Common myeloid progenitor, CD34-positive (primary cell): Measurements from ENCODE around the gene LRRC4C.

Experiments
- CTCF ChIA-PET: fragments of 350-600 bp; sonication (Branson Sonifier 250); formaldehyde crosslinking; loops from one replicate; lab custom pipeline; 2021; ENCODE audit warnings: antibody characterized with exemption; lab: Charles Lee
- POLR2A ChIA-PET: fragments of 350-600 bp; sonication (Branson Sonifier 250); formaldehyde crosslinking; loops from one replicate; lab custom pipeline; 2021; ENCODE audit warnings: antibody characterized with exemption; lab: Charles Lee
- DNase-seq, 3 donors: peaks; one replicate each; pipeline versions ENCODE4 v3.0.0 to v3.0.0-alpha.2; 2013
- H3K27ac ChIP-seq, 2 experiments: 1 replicate in 1 of 2; 2 replicates in 1 of 2; pipeline ENCODE4 v1.7.0; 2013; ENCODE audit warnings: inconsistent platforms in 2 of 2, low read length in 2 of 2, mild to moderate bottlenecking in 2 of 2, low read depth in 1 of 2, moderate library complexity in 1 of 2; ENCODE audit not compliant: severe bottlenecking in 2 of 2, insufficient read depth in 1 of 2, poor library complexity in 1 of 2
- H3K27me3 ChIP-seq, 5 experiments: replicated peaks in 2 of 5; 1 replicate in 3 of 5; 2 replicates in 2 of 5; pipeline versions ENCODE4 v1.6.1 to v1.7.0; 2013; ENCODE audit warnings: low read length in 4 of 5, mild to moderate bottlenecking in 2 of 5, moderate library complexity in 2 of 5, inconsistent platforms in 1 of 5; ENCODE audit not compliant: insufficient read depth in 5 of 5, control insufficient read depth in 4 of 5
- H3K36me3 ChIP-seq, 4 experiments: 1 replicate in 2 of 4; 2 replicates in 2 of 4; pipeline versions ENCODE4 v1.6.1 to v1.7.0; 2013; ENCODE audit warnings: low read length in 3 of 4, control low read depth in 1 of 4, mild to moderate bottlenecking in 1 of 4; ENCODE audit not compliant: control insufficient read depth in 4 of 4, insufficient read depth in 4 of 4
- H3K4me1 ChIP-seq, 4 experiments: 1 replicate in 3 of 4; 2 replicates in 1 of 4; pipeline versions ENCODE4 v1.6.1 to v1.7.1; 2013; ENCODE audit warnings: low read length in 3 of 4, mild to moderate bottlenecking in 3 of 4, control low read depth in 1 of 4, inconsistent platforms in 1 of 4, moderate library complexity in 1 of 4; ENCODE audit not compliant: control insufficient read depth in 4 of 4, insufficient read depth in 4 of 4; ENCODE audit errors: control extremely low read depth in 1 of 4
- H3K4me3 ChIP-seq, 7 experiments: 1 replicate in 4 of 7; 2 replicates in 3 of 7; pipeline versions ENCODE4 v1.5.1 to v1.7.0; 2013; ENCODE audit warnings: mild to moderate bottlenecking in 7 of 7, low read length in 6 of 7, moderate library complexity in 6 of 7, inconsistent platforms in 2 of 7, low read depth in 2 of 7, control low read depth in 1 of 7; ENCODE audit not compliant: insufficient read depth in 4 of 7, control insufficient read depth in 1 of 7; ENCODE audit errors: extremely low read depth in 1 of 7
- H3K9me3 ChIP-seq, 5 experiments: 1 replicate in 4 of 5; 2 replicates in 1 of 5; pipeline versions ENCODE4 v1.6.1 to v1.7.1; 2013; ENCODE audit warnings: low read length in 4 of 5, mild to moderate bottlenecking in 2 of 5, inconsistent platforms in 1 of 5, low read depth in 1 of 5, moderate library complexity in 1 of 5; ENCODE audit not compliant: control insufficient read depth in 4 of 5, insufficient read depth in 2 of 5; ENCODE audit errors: control extremely low read depth in 1 of 5
- WGBS: methylation state at CpG from one replicate; pipeline ENCODE4 v1.1.5; 2013; ENCODE audit not compliant: insufficient coverage; 5-methylcytosine and 5-hydroxymethylcytosine counted together

The LRRC4C gene

GRCh38 chr11:40642284-40642683, 817.2 kb downstream of the LRRC4C start:
- CTCF ChIA-PET, result no interaction called here

DNA sequence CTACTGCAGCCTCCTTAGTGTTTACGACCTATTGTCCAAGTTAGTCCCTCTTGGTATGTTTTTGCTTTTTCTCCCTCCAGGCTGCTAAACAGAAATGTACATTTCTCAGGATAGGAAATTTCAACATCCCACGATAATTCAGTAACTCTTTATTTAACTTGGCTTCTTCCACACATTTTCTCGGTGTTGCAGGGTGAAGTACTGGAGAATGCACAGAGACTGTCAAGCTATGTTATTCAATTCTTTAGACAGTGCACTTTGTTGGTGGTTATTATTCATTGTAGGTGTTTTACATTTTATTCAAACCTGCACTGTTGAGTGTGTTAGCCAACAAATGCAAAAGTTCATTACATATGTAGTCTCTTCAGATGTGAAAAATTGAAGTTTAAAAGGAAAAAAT, 839.8 kb downstream of the LRRC4C start:
- POLR2A ChIA-PET, result no interaction called here
- H3K27me3 ChIP-seq, result no peaks in the 10 kb centered on the region
- DNase-seq, result no peak
- H3K36me3 ChIP-seq, result no peaks in the 10 kb centered on the region
- CTCF ChIA-PET, result no interaction called here
- H3K4me1 ChIP-seq, result no peaks in the 10 kb centered on the region
- H3K27ac ChIP-seq, result no peak overlapping the region
- H3K4me3 ChIP-seq, result no peak overlapping the region
- 88% methylated on average over 1 of the region's 3 CpGs for WGBS
- H3K9me3 ChIP-seq, result no peaks in the 10 kb centered on the region

More at GRCh38 chr11:40642284-40642683, 817.2 kb downstream of the LRRC4C start:
- Histone ChIP-seq H3K27ac (no peak overlapping the region), H3K36me3 (no peaks in the 10 kb centered on the region), H3K27me3 (no peaks in the 10 kb centered on the region), H3K4me1 (no peaks in the 10 kb centered on the region), H3K9me3 (no peaks in the 10 kb centered on the region), H3K4me3 (no peak overlapping the region)
- no CpG with 5 or more reads among the region's 1 CpG for WGBS
- POLR2A ChIA-PET, result no interaction called here
- DNase-seq, result no peak

GRCh38 chr11:40606800-40607199, 852.7 kb downstream of the LRRC4C start:
- CTCF ChIA-PET, result interaction anchor here (0.6 kb wide), 1 partner anchor 248 kb away, joined by 3 read pairs; no protein-coding TSS in a partner anchor
- POLR2A ChIA-PET, result no interaction called here

DNA sequence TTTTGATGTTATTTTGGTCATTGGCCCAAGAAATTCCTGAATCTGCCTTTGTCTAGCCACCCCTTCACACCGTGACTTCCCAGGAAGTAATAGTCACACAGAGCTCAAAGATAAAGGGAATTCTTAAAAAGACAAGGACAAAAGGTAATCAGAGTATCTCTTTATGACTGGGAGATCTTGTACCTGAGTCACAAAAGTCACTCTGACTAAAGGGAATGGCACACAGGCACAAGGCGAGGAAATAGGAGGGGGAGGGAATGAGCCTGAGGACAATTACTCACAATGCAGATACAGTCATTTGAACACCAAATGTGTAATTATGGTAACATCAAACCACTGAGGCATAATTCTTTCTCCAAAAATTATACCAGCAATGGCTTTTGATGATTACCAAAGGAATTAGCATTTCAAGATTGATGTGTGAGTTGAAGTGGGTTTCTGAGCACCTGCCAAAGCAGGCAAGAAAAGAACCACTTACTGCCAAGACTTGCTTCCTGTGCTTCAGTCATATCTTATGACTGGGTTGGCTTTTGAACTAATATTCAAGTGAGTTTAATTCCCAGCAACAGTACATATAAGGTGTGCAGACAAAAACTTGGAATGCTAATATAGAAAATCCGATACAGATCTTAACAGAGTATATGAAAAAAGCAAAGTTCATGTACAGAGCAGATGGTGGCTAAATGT, 856.4 kb downstream of the LRRC4C start:
- Histone ChIP-seq H3K9me3 (peaks cover 0 to 13% (median 5%) of the 10 kb centered on the region in 5 experiments), H3K36me3 (no peaks in the 10 kb centered on the region), H3K4me3 (no peak overlapping the region), H3K27me3 (no peaks in the 10 kb centered on the region), H3K27ac (no peak overlapping the region), H3K4me1 (no peaks in the 10 kb centered on the region)
- WGBS, result 100% methylated on average over 1 of the region's 3 CpGs
- no peak for DNase-seq
- POLR2A ChIA-PET, result no interaction called here
- CTCF ChIA-PET, result no interaction called here

More at GRCh38 chr11:40606800-40607199, 852.7 kb downstream of the LRRC4C start:
- Histone ChIP-seq H3K9me3 (peaks cover 0 to 13% (median 4%) of the 10 kb centered on the region in 5 experiments), H3K4me3 (no peak overlapping the region), H3K27ac (no peak overlapping the region), H3K4me1 (no peaks in the 10 kb centered on the region), H3K27me3 (no peaks in the 10 kb centered on the region), H3K36me3 (no peaks in the 10 kb centered on the region)
- DNase-seq, result no peak
- WGBS, result no CpG with 5 or more reads among the region's 3 CpGs

DNA sequence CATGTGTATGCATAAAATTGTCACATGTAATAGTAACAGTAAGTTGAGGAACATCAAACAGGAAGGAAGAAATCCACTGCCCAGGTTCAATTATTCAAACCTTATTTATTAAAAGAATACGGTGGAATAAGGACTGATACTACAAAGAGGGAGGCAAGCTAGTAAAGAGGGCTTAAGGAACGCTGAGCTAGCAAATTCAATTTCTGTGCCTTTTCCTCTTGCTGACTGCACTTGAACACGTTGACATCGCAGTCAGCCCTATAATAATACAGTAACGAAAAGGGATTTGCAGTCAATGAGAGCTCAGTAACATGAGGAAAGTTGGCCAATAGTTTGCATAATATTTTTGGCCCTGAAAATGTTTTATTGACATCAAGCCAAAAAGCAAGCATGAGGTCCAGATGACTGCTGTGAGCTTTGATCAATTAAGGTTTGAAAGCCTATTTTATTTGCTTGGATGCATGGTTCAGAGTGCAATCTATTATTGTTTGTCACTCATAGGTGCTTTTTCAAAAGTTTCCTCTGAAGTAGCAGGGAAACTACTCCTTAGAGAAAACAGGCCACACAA, 861.8 kb downstream of the LRRC4C start:
- H3K36me3 ChIP-seq, result no peaks in the 10 kb centered on the region
- ChIA-PET POLR2A (no interaction called here), CTCF (no interaction called here)
- H3K27me3 ChIP-seq, result no peaks in the 10 kb centered on the region
- H3K27ac ChIP-seq, result no peak overlapping the region
- no peak for DNase-seq
- H3K4me3 ChIP-seq, result no peak overlapping the region
- H3K9me3 ChIP-seq, result peaks cover 0 to 3% (median 0%) of the 10 kb centered on the region in 5 experiments
- WGBS, result 100% methylated on average over 4 of the region's 5 CpGs
- no peaks in the 10 kb centered on the region for H3K4me1 ChIP-seq

DNA sequence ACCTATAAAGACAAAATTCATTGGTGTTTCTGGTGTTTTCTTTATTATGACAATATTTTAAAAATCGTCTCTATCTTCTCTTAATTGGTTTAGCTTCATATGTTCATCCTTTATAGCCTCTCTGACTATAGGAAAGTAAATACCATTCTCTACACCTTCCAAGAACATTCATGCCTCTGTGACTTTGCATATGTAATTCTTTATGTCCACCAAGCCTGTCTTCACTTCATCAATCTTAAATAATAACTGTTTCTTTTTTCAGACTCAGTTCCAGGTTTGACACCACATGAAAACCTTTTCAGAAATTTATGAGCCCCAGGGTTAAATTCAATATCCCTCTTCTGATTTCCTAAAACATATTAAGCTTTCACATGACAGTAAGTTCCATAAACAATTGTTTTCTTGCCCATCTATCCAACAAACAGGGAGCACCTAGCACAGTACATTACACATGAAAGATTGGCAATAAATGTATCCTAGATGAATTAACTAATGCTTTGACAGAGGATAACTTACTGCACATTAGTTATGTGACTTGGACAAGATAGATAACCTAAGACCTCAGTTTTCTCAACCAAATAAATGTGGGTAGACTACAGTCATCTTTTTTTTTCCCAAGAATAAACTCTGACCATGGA, 886.1 kb downstream of the LRRC4C start:
- Histone ChIP-seq H3K4me3 (no peak overlapping the region), H3K36me3 (no peaks in the 10 kb centered on the region), H3K9me3 (no peaks in the 10 kb centered on the region), H3K27ac (no peak overlapping the region), H3K4me1 (no peaks in the 10 kb centered on the region), H3K27me3 (no peaks in the 10 kb centered on the region)
- WGBS, result no CpG with 5 or more reads among the region's 1 CpG
- ChIA-PET POLR2A (no interaction called here), CTCF (no interaction called here)
- no peak for DNase-seq

DNA sequence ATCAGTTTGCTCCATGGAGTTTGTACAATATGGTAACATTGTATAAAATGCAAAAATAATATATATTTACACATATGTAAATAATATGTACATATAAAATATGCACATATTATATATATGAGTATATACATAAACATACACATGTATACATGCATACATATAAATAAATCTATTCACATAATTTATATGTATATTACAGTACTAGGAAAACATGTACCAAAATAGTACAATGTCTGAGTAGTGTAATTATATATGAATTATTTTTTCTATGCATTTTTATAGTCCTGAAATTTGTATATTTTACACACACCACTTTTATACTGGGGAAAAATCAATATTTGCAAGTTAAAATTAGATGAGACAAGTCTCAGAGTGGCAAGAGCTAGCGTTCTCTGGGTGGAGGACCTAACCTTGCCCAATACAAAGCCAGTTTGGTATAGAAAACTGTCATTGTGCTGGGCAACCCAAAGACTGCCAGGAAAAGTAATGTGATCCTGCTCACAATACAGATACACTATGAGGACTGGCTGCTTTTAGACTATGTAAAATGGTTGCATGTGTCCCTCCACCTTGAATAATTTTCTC, 889.4 kb downstream of the LRRC4C start:
- no peak for DNase-seq
- Histone ChIP-seq H3K9me3 (no peaks in the 10 kb centered on the region), H3K36me3 (no peaks in the 10 kb centered on the region), H3K4me1 (no peaks in the 10 kb centered on the region), H3K27ac (no peak overlapping the region), H3K4me3 (no peak overlapping the region), H3K27me3 (no peaks in the 10 kb centered on the region)
- WGBS, result 100% methylated on average over 1 of the region's 1 CpG
- CTCF ChIA-PET, result no interaction called here
- POLR2A ChIA-PET, result no interaction called here
